Measurements from ENCODE around the gene HMGCL.
A peak's percentile ranks its signal among the peaks of the same experiment; 100 is the strongest.
"Not testable (repeated sequence)": the region's sequence is repeated elsewhere in the genome, so short reads cannot be mapped to it uniquely, and the experiment has no call there.

The HMGCL gene

DNA sequence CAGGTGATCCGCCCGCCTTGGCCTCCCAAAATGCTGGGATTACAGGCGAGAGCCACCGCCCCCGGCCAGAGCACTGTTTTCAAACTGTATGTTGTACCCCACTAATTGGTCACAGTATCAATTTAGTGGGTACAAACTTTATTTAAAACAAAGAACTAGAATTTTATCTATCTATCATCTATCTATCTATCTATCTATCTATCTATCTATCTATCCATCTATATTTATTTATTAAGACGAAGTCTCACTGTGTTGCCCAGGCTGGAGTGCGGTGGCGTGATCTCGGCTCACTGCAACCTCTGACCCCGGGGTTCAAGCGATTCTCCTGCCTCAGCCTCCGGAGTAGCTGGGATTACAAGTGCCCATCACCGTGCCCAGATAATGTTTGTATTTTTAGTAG, 1.4 kb upstream of the HMGCL start:
- not testable (repeated sequence) for DNase-seq (ENCODE audit: low read depth, low spot score)

DNA sequence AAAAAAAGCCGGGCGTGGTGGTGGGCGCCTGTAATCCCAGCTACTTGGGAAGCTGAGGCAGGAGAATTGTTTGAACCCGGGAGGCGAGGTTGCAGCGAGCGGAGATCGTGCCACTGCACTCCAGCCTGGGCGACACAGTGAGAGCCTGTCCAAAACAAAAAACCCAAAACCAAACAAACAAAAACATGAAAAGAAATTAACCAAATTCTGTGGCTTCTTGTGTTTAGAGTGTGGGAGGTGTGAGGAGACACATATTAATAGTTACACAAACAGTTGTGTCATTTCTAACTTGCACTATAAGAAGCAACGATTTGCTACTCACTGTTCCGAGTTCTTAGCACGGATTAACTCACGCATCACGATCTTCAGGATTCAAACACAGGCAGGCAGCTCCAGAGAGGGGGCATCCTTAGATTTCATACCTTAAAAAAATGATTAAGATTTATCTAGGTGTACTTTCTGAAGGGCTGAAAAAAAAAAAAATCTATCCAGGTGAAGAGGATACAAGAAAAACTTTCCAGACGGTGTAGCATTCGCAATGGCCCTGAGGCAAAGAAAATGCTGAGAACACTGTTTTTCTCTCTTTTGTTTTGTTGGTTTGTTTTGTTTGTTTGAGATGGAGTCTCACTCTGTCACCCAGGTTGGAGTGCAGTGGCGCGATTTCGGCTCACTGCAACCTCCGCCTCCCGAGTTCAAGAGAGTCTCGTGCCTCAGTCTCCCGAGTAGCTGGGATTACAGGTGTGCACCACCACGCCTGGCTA, 713 bp upstream of the HMGCL start:
- no peak for DNase-seq (ENCODE audit: low read depth, low spot score)

DNA sequence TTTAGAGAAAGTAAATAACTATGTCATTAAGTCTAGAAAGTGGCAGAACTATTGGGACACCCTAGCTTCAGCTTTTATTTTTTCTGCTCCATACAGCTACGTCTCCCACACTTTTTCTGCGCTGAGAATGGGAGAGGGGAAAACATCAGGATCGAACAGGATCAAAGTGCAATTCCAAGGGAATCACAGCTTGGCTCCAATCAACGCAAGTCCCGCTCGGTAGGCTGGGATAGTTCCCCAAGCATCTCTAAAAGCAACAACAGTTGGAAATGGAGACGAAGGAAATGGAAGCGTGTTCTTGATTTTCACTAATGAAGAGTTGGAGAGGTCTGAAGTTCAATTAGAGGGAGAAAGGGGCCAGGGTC, 536 bp downstream of the HMGCL start:
- no peak for DNase-seq (ENCODE audit: low read depth, low spot score)

DNA sequence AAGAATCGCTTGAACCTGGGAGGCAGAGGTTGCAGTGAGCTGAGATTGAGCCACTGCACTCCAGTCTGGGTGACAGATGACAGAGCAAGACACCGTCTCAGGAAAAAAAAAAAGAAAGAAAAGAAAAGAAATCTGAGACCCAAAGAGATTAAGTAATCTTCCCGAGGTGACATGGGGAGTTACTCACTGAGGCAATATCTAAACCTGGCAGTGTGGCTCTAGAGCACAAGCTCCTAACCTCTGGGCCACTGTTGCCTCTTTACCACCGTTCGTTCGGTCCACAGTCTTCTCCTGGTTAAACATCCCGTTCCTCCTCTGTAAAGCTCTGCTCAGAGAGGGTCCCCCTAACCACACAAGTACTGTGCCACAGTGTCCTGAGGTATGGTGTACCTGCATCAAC, 1.5 kb downstream of the HMGCL start:
- no peak for DNase-seq (ENCODE audit: low read depth, low spot score)

DNA sequence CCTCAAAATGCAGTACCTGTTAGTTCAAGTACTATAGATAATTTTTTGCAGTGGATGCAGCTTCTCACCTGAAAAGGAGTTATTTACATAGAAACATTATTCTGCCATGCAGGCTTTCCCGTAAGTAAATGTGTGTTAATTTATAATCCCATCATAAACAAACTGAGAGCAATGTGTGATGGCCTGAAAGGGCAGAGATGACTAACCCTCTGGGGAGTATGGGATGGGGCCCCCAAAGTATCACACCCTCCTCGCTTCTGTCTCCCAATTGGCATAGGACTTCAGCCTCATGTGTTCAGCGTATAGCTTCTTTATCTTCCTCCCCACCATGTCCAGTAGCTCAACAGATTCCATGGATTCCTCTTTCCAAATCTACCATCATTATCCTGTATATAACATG, 7.6 kb downstream of the HMGCL start:
- no peak for DNase-seq (ENCODE audit: low read depth, low spot score)

DNA sequence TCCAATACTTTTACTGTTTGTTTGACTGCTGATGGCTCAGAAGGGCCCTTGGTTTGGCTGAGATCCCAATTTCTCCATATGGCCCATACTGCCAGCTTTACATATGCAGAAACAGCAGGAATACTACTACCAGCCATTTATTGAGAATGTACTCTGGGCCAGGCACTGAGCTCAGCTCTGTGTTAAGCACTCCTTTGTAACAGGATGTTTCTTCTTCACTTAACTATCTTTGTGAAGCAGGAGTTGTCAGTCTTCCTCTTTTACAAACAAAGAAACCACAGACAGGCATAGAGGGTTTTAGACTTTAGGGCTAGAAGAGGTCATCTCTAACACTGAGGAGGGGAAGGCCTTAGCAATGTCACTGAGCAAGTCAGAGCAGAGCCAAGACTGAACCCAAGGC, 8.3 kb downstream of the HMGCL start:
- no peak for DNase-seq (ENCODE audit: low read depth, low spot score)

DNA sequence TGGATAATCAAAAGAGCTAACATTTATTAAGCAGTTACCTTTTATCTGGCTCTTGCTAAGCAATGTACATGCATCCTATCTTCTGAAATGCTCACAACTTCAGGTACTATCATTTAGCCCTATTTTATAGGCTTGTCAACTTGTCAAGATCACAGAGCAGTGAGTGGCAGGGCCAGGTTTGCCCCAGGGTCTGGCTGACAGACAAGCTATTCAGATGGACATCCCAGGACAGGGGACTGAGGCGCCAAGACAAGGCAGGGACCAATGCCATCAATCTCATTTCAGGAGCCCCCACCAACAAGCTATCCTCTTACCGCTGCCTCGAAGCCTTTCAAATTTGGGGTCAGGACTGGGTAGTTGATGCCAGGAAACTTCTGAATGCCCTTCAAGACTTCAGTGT, 8.9 kb downstream of the HMGCL start:
- DNase-seq (ENCODE audit: low read depth, low spot score): no peak

DNA sequence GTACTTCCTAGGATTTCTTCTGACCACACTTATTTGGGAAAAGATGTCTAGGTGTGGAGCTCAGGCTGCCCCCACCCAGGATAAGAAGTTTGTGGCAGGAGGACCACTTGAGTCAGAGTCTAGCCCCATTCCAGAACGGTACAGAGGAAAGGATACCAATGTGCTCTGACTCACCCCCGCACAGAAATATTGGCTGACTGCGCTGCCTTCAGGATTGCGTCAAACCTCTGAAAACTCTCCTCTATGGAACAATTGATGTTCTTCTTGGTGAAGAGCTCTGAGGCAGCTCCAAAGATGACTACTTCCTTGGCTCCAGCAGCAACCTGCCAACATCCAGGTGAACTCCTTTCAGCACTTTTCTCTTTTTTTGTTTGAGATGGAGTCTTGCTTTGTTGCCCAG, 11.2 kb downstream of the HMGCL start:
- no peak for DNase-seq (ENCODE audit: low read depth, low spot score)

DNA sequence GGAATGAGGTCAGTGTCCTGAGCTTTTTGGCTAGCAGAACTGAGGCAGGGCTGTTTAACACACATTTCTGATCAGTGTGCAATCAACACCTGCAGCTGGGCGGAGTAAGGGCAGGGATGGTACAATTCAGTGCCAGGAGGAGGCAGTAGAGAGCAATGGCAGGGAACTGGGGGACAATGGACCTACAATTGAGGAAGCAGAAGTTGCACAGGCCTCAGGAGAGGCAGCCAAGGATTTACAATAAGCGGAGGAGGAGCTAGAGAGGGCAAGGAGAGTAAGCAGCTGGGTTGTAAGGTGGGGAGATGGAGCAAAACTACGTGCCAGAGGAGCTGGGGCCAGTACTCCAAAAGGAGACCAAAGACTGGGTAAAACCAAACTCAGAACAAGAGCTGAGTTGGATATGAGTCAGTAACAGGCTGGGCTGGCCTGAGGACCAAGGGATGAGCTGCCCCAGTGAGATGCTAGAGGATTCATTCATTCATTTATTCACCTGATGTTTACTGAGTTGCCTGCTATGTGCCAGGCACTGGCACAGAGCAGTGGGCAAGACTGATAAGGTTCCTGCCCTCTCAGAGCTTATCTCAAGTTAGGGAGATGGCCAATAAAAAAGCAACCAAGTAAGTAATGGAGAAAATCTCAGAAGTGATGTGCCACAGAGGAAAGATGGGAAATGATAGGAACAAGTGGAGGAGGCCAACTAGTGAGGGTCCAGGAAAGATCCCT, 14.2 kb downstream of the HMGCL start:
- no peak for DNase-seq (ENCODE audit: low read depth, low spot score)

DNA sequence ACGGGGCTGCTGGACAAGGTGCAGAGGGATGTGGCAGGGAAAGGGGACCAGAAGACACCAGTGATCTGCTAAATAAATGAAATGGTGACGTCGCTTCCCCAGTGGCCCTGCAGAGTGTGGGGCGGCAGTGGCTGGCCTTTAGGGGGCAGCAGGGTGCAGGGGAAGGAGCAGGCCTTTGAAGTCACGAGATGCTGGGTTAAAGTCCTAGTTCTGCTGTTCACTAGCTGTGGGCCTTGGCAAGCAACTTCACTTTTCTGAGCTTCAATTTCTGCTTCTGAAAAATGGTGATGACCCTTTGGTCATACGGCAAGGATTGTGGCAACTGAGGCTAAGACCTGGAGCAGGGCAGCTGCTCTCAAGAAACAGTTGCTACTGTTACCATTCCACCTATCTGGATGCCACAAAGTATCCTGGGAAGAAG, 15.5 kb downstream of the HMGCL start:
- DNase-seq (ENCODE audit: low read depth, low spot score): peak; percentile 62

DNA sequence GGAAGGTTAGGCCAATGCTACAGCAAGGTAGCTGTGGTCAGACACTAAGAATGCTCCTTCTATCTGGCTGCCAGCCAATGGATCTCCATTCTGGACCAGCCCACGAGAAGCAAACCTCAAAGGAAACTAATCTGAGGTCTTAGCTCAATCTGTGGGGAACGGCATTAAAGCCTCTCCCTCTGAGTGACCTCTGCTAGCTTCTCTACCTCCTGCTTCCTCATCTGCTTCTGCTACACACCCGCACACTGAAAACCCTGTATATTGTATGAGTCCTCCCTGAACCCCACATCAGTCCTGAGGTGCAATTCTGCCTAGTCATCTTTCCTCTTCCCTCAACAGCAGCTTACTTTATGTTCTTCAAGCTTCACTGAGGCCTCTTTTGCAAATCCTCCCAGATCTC, 17.8 kb downstream of the HMGCL start:
- DNase-seq (ENCODE audit: low read depth, low spot score): no peak

DNA sequence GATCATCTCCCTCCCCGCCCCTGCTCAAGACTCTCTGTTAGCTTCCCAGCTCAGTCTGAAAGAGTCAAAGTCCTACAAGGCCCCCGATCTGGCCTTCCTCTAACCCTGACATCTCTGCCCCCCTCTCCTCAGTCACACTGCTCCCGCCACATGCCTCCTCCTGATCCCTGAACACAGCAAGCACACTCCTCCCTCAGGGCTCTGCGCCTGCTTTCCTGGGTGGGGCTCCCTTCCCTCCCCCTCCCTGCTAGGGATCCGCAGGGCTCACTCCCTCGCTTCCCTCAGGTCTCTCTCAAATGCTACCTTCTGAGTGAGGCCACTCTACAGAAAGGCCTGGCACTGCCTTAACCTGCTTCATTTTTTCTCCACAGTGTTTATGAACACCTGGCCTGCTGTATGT, 18.9 kb downstream of the HMGCL start:
- no peak for DNase-seq (ENCODE audit: low read depth, low spot score)

DNA sequence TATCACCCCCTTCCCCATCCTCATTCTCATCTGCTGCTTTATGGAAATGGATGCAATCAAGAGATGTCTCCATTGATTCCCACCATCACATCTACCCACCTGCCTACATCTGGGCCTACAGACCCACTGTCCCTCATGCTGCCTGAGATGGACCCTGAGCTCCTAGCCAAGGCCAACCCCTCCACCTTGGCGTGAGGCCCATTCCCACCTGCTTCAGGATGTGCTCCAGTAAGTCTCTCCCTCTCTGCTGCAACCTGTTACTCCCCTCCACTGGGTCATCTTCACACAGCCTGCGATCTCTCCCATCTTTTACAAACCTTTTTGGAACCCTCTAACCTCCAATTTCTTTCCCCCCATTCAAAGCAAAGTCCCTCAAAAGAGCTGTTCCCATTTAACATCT, 20.2 kb downstream of the HMGCL start:
- no peak for DNase-seq (ENCODE audit: low read depth, low spot score)

DNA sequence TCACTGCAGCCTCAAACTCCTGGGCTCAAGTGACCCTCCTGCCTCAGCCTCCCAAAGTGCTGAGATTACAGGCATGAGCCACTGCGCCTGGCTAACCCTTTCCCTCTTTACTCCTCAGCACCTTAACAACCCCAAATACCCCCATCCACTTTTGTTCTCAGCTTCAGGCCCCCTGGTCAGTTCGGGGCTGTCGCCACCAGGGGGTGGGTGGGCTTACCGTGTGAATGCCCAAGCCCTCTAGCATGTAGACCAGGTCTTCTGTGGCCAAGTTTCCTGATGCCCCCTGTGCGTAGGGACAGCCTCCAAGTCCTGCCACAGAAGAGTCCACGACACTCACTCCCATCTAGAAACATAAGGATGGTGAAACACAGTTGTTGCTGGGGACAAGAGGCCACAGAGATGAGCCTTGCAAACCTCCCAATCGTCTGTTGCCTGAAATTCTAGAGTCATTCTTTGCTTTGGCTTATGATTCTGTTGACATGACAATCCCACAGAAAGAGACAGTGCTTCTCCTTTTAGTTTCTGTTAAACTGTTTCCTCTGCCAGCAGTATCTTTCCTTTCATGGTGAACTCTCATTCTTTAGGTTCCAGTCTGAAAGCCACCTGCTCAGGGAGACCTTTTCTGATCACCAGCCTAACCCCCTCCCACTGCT, 20.9 kb downstream of the HMGCL start:
- DNase-seq (ENCODE audit: low read depth, low spot score): no peak

DNA sequence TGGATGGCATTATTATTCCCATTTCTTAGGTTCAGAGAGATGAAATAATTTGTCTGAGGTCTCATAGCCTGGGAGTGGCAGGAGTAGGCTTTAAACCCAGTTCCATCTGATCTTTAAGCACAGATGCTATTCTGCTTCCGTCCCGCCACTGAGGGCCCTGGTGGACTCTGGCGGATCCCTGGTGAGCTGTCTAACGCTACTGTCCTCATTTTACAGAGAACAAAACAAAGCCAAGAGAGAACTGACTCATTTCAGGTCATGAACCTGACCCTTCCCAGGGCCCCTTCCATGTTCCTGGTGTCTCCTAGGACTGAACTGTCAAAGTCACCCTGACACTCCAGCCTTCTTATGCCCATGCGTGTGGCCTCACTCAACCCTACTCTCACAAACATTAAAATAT, 21.6 kb downstream of the HMGCL start:
- no peak for DNase-seq (ENCODE audit: low read depth, low spot score)

DNA sequence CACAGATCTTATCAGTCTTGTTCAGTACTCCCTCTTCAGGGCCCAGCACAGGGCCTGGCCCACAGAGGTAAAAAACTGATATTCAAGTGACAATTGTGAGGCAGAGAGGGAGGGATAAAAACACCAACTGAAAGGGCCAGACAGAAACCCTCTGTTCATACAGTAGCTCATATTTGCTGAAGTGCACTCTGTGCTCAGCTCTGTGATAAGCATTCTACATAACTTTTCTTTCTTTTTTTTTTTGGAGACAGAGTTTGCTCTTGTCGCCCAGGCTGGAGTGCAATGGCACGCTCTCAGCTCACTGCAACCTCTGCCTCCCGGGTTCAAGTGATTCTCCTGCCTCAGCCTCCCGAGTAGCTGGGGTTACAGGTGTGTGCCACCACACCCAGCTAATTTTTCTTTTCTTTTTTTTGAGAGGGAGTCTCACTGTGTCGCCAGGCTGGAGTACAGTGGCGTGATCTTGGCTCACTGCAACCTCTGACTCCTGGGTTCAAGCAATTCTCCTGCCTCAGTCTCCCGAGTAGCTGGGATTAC, 22.4 kb downstream of the HMGCL start:
- DNase-seq (ENCODE audit: low read depth, low spot score): not testable (repeated sequence)

DNA sequence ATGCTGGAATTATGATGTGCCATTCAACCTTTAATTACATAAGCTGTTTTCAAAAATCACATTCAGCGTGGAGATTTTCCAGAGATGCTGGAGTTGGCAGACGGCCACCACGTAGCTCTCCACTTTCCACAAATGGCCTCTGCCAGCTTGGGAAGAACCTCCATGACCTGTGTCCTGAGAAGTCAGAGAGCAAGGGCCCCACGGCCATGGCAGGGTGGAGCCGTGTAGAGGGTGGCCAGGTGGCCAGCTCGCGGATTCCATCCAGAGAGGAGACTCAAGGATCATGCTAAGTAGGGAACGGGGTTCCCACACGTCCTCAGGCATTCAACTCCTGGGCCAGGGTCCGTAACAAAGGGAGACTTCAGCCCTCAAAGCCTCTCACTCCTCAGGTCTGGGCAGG, 23.4 kb downstream of the HMGCL start:
- no peak for DNase-seq (ENCODE audit: low read depth, low spot score)

DNA sequence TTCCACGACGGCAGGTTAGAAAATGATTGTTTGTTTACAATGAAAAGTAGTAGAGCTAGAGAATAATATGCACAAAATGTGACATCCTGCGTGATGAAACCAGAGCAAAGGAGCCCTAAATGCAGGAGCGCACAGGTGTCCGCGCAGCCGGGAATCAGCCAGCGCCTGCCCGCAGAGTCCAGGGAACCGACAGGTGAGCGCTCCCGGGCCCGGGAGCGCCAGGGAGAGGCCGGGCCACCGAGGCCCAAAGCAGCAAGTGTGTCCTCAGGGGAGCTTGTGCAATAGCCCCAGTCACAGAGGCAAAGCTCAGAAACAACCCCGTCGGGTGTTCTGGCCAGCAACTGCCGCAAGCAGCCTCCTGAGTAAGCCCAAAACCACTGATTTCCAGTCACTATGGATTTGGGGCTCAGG, 23.9 kb downstream of the HMGCL start:
- DNase-seq (ENCODE audit: low read depth, low spot score): no peak

DNA sequence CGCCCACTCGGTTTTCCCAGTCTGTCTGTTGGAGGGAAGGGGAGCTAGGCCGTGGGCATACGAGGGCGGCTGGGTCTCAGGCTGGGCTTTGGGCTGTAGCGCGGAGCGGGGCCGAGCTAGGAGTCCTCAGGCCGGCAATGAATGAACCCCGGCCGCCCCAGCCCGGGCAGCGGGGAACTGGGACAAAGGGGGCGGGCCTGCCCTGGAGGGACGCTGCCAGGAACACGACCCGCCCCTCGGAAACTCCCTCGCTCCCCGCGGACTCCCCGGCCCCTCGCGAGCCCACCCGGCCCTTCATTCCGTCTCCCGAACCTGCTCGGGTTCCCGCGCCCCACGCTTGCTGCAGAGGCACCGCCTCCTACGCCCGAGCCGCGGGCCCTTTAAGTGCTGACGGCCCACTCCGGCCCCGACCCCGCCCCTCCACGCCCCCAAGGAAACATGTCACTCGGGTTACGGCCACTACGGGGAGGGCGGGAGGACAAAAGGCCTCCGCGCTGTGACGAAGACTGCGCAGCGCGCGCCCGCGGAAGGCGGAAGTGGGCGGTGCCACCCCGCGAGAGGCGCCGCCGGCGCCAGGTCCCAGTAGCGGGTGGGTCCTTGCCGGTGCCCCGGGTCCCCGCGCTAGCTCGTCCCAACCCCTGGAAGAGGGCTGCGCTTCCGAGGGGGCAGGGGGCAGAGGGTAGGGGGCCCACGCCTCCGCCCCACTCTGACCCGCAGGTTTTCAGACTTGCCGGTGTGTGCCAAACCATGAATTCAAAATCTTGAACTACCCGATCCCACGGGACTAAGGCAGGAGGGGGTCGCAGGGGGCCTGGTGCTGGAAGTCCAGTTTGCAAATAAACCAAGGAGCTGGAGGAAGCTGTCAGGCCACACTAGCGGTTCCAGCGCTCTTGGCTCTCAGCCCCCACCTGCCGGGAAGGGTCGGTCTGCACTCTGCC, 24.6 kb downstream of the HMGCL start, which contains the start of gene GALE:
Gene GALE, minus strand, starts transcription at position 355 of the 938 bp plus-strand sequence. CDS start 1,747 bp downstream, outside the sequence.
- peak; percentile 98 for DNase-seq (ENCODE audit: low read depth, low spot score)

DNA sequence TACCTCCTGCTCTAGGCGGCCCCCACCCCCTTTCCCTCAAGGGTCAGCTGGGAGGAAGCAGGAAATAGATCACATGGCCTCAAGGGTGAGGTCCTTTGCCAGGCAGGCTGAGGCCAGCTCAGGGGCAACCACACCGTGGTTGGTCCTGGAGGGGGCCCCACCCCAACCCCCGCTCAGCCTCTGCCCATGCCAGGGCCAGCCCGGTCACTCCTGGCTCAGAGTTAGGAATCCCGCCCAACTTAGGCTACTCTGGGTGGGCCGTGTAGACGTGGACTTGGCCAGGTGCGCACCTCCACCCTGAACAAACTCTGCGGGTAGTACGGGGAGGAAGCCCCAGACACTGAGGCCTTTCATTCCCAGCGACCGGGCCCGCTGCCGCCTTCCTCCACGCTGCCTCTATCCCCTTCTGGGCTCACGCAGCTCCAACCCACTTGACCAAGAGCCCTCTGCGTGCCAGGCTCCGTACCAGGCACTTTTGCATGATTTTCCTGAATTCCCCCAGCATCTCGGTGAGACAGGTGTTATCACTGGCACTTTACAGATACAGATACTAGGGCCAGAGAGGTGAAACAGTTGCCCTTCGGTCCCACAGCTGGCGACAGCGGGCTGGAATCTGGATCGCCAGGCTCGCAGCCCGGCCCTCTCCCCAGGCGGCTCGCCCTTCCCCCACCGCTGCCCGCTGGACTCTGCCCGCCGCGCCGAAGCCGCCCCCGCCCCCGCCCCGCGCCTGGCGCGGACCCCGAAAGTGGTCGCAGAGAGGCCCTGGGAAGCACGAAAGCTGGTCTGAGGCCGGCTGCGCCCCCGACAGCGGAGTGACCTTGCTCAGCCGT, 25.4 kb downstream of the HMGCL start:
- no peak for DNase-seq (ENCODE audit: low read depth, low spot score)

DNA sequence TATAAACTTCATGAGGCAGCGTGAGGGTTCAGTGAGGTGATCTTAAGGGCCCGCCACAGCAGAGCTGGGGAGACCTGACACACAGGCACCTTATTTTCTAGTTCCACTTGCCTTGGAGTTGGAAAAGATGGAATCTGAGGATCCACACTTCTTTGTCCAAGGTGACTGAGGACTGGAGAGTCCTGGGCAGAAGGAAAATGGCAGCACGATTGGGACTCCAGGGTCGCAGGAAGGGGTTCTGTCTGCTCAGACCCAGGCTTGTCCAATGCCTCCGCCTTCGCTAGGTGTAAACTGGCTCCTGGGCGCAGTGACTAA, 26.0 kb downstream of the HMGCL start:
- no peak for DNase-seq (ENCODE audit: low read depth, low spot score)

Measured in activated naive CD8-positive, alpha-beta T cell treated with anti-CD3 and anti-CD28 coated beads, Interleukin-2, amount 50 U/mL, for 16 hours (primary cell).